Measurements from ENCODE around the gene NTPCR. TPM values are rescaled to one million over a fixed set of nuclear protein-coding genes. Genes with fewer than 3 reads are reported as not detected.

The NTPCR gene
- total and polyA plus RNA-seq, 4 donors: 31.2 to 66.2 (median 57.3) TPM

GRCh38 chr1:232982238-232982944 lies 32.0 kb downstream of the NTPCR start:
- WGBS (ENCODE audit: insufficient coverage): 85% methylated on average over 5 of the region's 13 CpGs
- Histone ChIP-seq H3K27me3 (ENCODE audit: control insufficient read depth, insufficient read depth, low read length) (no peaks in the 10 kb centered on the region), H3K9me3 (ENCODE audit: control insufficient read depth, insufficient read depth, low read length) (no peaks in the 10 kb centered on the region), H3K4me3 (ENCODE audit: low read depth, low read length) (no peak overlapping the region), H3K4me1 (ENCODE audit: control insufficient read depth, insufficient read depth, low read length) (peaks cover 14% of the 10 kb centered on the region), H3K27ac (ENCODE audit: low read depth, low read length) (no peak overlapping the region), H3K36me3 (ENCODE audit: control insufficient read depth, insufficient read depth, low read length) (peaks cover 43% of the 10 kb centered on the region)
- DNase-seq (ENCODE audit: low read depth in 4 of 6, low spot score in 6 of 6): no peak

DNA sequence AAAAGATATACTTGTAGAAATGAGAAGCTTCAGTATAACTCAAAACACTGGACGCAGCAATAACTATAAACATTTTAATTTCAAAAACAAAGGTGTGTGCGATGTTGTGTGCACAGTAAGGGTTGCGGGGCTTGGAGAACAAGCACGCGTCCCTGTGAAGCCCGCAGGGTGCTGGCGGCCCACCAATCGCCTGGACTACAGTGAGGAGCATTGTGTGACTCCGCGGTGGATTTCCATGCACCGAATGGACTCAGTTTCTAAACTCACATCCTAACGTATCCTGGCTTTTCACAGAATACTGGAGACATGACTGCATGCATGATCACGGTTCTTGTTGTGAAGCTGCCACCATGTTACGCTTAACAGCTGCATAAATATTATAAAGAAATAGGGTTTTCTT lies 33.0 kb downstream of the NTPCR start:
- Histone ChIP-seq H3K4me3 (ENCODE audit: low read depth, low read length) (no peak overlapping the region), H3K36me3 (ENCODE audit: control insufficient read depth, insufficient read depth, low read length) (peaks cover 40% of the 10 kb centered on the region), H3K9me3 (ENCODE audit: control insufficient read depth, insufficient read depth, low read length) (no peaks in the 10 kb centered on the region), H3K27ac (ENCODE audit: low read depth, low read length) (no peak overlapping the region), H3K4me1 (ENCODE audit: control insufficient read depth, insufficient read depth, low read length) (peaks cover 14% of the 10 kb centered on the region), H3K27me3 (ENCODE audit: control insufficient read depth, insufficient read depth, low read length) (no peaks in the 10 kb centered on the region)
- WGBS (ENCODE audit: insufficient coverage): 93% methylated on average over 10 of the region's 14 CpGs
- DNase-seq (ENCODE audit: low read depth in 4 of 6, low spot score in 6 of 6): no peak

GRCh38 chr1:232983817-232984567 lies 33.6 kb downstream of the NTPCR start:
- no peaks in the 10 kb centered on the region for H3K9me3 ChIP-seq (ENCODE audit: control insufficient read depth, insufficient read depth, low read length)
- H3K36me3 ChIP-seq (ENCODE audit: control insufficient read depth, insufficient read depth, low read length): peaks cover 40% of the 10 kb centered on the region
- 96% methylated on average over 14 of the region's 25 CpGs for WGBS (ENCODE audit: insufficient coverage)
- no peaks in the 10 kb centered on the region for H3K27me3 ChIP-seq (ENCODE audit: control insufficient read depth, insufficient read depth, low read length)
- no peak for DNase-seq (ENCODE audit: low read depth in 4 of 6, low spot score in 6 of 6)
- H3K4me3 ChIP-seq (ENCODE audit: low read depth, low read length): no peak overlapping the region
- H3K4me1 ChIP-seq (ENCODE audit: control insufficient read depth, insufficient read depth, low read length): peaks cover 14% of the 10 kb centered on the region
- H3K27ac ChIP-seq (ENCODE audit: low read depth, low read length): peak overlapping the region; percentile 44

DNA sequence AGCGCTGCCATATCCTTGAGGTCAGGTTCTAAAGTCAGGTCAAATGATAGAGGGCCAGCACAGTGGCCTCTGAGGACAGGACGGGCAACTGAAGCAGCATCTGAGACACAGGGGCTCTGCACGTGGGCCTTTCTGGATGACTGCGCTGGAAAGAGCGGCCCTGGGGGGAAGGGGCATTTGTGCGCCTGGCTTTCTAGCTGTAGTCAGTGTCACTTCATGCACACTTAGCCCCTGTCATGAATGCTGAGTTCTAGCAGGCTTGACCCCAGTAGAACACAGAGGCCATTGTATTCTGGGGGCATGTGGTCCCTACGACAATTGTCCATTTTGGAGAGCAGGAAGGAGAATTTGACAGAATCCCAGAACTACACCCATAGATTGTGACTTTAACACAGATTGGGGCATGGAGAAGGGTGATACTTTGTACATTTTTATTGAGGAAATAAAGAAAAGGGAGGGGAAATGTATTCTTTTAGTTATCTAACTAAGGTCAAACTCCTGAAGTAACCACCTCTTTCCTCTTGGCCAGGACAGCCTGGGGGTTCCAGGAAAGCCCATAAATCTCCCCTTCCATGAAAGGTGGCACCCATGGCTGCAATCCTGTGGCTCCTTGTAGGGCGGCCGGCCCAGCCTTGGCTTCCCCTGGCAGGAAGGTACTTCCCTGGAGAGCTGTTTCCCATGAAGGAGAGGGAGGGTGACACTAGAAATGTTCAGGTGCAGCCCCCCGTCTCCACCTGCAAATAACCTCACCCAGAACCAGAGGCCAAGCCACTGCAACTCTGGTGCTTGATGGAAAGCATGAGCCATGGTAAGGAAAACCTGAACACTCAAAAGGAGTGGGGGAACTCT lies 34.4 kb downstream of the NTPCR start:
- H3K9me3 ChIP-seq (ENCODE audit: control insufficient read depth, insufficient read depth, low read length): no peaks in the 10 kb centered on the region
- WGBS (ENCODE audit: insufficient coverage): 82% methylated on average over 6 of the region's 10 CpGs
- H3K4me3 ChIP-seq (ENCODE audit: low read depth, low read length): no peak overlapping the region
- peak overlapping the region; percentile 44 for H3K27ac ChIP-seq (ENCODE audit: low read depth, low read length)
- no peaks in the 10 kb centered on the region for H3K27me3 ChIP-seq (ENCODE audit: control insufficient read depth, insufficient read depth, low read length)
- peaks cover 14% of the 10 kb centered on the region for H3K4me1 ChIP-seq (ENCODE audit: control insufficient read depth, insufficient read depth, low read length)
- H3K36me3 ChIP-seq (ENCODE audit: control insufficient read depth, insufficient read depth, low read length): peaks cover 32% of the 10 kb centered on the region
- peak in 1 of 6 donors; percentile 42 for DNase-seq (ENCODE audit: low read depth in 4 of 6, low spot score in 6 of 6)

DNA sequence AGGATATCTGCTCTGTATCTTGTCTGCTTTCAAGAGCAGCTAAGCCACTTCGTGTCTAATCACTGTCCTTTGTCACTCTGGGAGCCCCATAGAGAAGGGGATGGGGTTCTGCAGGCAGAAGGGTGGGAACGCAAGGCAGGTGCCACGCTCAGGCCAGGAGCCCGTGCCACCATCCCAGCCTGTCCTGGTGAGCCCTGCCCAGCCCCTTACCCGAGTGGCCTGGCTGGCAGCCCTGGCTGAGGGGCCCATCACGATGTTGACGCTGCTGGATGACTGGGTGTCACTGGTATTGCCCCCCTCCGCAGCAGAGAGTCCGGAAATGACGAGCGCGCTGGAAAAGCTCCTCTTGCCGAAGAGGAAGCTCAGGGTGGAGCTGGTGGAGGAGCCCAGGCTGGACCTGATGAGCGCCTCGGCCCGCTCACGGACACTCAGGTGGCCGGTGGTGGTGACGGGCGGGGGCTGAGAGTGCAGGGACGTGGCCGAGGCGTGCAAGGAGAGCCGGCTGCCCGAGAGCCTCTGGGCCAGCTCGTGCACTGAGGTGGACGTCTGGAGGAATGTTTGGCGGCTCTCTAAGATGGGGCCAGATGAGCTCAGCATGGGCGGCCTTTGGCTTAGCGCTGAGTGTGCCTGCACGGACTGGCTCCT lies 35.6 kb downstream of the NTPCR start:
- Histone ChIP-seq H3K36me3 (ENCODE audit: control insufficient read depth, insufficient read depth, low read length) (peaks cover 43% of the 10 kb centered on the region), H3K9me3 (ENCODE audit: control insufficient read depth, insufficient read depth, low read length) (no peaks in the 10 kb centered on the region), H3K27me3 (ENCODE audit: control insufficient read depth, insufficient read depth, low read length) (no peaks in the 10 kb centered on the region), H3K4me1 (ENCODE audit: control insufficient read depth, insufficient read depth, low read length) (peaks cover 14% of the 10 kb centered on the region), H3K4me3 (ENCODE audit: low read depth, low read length) (no peak overlapping the region), H3K27ac (ENCODE audit: low read depth, low read length) (no peak overlapping the region)
- WGBS (ENCODE audit: insufficient coverage): 91% methylated on average over 31 of the region's 31 CpGs
- DNase-seq (ENCODE audit: low read depth in 4 of 6, low spot score in 6 of 6): no peak

GRCh38 chr1:232986527-232986922 lies 36.1 kb downstream of the NTPCR start:
- peaks cover 47% of the 10 kb centered on the region for H3K36me3 ChIP-seq (ENCODE audit: control insufficient read depth, insufficient read depth, low read length)
- no peaks in the 10 kb centered on the region for H3K27me3 ChIP-seq (ENCODE audit: control insufficient read depth, insufficient read depth, low read length)
- H3K4me3 ChIP-seq (ENCODE audit: low read depth, low read length): no peak overlapping the region
- no peak overlapping the region for H3K27ac ChIP-seq (ENCODE audit: low read depth, low read length)
- no peaks in the 10 kb centered on the region for H3K9me3 ChIP-seq (ENCODE audit: control insufficient read depth, insufficient read depth, low read length)
- WGBS (ENCODE audit: insufficient coverage): 96% methylated on average over 4 of the region's 5 CpGs
- peaks cover 14% of the 10 kb centered on the region for H3K4me1 ChIP-seq (ENCODE audit: control insufficient read depth, insufficient read depth, low read length)
- DNase-seq (ENCODE audit: low read depth in 4 of 6, low spot score in 6 of 6): no peak

GRCh38 chr1:232987046-232987773 lies 36.8 kb downstream of the NTPCR start:
- no peak for DNase-seq (ENCODE audit: low read depth in 4 of 6, low spot score in 6 of 6)

DNA sequence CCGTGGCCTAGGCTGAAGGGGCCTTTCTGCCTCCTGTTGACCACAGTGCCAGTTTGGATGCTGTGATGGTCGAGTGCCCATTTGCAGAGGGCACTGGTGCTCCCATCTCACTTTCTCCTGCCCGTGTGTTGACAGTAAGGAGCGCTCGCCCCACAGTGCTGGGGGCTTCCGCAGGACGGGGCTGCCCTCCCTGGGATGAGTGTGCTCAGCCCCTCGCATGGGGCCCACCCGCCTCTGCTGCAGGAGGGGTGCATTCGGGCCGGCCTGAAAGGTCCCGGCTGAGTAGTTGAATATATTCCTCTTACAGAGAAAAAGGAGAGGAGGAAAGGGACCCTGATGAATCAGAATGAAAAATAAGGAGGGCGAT lies 37.3 kb downstream of the NTPCR start:
- Histone ChIP-seq H3K27ac (ENCODE audit: low read depth, low read length) (no peak overlapping the region), H3K9me3 (ENCODE audit: control insufficient read depth, insufficient read depth, low read length) (no peaks in the 10 kb centered on the region), H3K36me3 (ENCODE audit: control insufficient read depth, insufficient read depth, low read length) (peaks cover 50% of the 10 kb centered on the region), H3K27me3 (ENCODE audit: control insufficient read depth, insufficient read depth, low read length) (no peaks in the 10 kb centered on the region), H3K4me3 (ENCODE audit: low read depth, low read length) (no peak overlapping the region), H3K4me1 (ENCODE audit: control insufficient read depth, insufficient read depth, low read length) (peaks cover 14% of the 10 kb centered on the region)
- DNase-seq (ENCODE audit: low read depth in 4 of 6, low spot score in 6 of 6): no peak
- 96% methylated on average over 8 of the region's 13 CpGs for WGBS (ENCODE audit: insufficient coverage)

More at GRCh38 chr1:232987046-232987773, 36.8 kb downstream of the NTPCR start:
- H3K4me3 ChIP-seq (ENCODE audit: low read depth, low read length): no peak overlapping the region
- 96% methylated on average over 8 of the region's 11 CpGs for WGBS (ENCODE audit: insufficient coverage)
- H3K4me1 ChIP-seq (ENCODE audit: control insufficient read depth, insufficient read depth, low read length): peaks cover 14% of the 10 kb centered on the region
- peaks cover 47% of the 10 kb centered on the region for H3K36me3 ChIP-seq (ENCODE audit: control insufficient read depth, insufficient read depth, low read length)
- H3K9me3 ChIP-seq (ENCODE audit: control insufficient read depth, insufficient read depth, low read length): no peaks in the 10 kb centered on the region
- H3K27me3 ChIP-seq (ENCODE audit: control insufficient read depth, insufficient read depth, low read length): no peaks in the 10 kb centered on the region
- H3K27ac ChIP-seq (ENCODE audit: low read depth, low read length): no peak overlapping the region
